T-cell (primary cell): ENCODE results near the gene LRFN4. TPM values are rescaled to one million over a fixed set of nuclear protein-coding genes. Genes with fewer than 3 reads are reported as not detected.

Experiments
- ATAC-seq, 4 experiments: fragments of 200-7000 bp in 3 of 4; fragments of 150-1000 bp in 1 of 4; cut with Tn5 transposase; replicated peaks in 1 of 4; 1 replicate in 3 of 4; 2 replicates in 1 of 4; pipeline ENCODE4 v1.10.0; 2021; ENCODE audit warnings: moderate library complexity in 3 of 4, mild to moderate bottlenecking in 2 of 4, moderate number of reproducible peaks in 1 of 4
- CTCF ChIA-PET, 2 donors: fragments of 300-600 bp; sonication (Branson Sonifier 250); formaldehyde crosslinking; loops; one replicate each; lab custom pipeline; 2022; ENCODE audit warnings: antibody characterized with exemption in 2 of 2; lab: Charles Lee
- POLR2A ChIA-PET, 2 donors: fragments of 300-600 bp; sonication (Branson Sonifier 250); formaldehyde crosslinking; loops; one replicate each; lab custom pipeline; 2022; ENCODE audit warnings: antibody characterized with exemption in 2 of 2; lab: Charles Lee
- DNase-seq, 35 experiments: peaks; one replicate each; pipeline versions ENCODE4 v3.0.0 to v3.0.0-alpha.2; 2013 to 2023
- H3K27ac ChIP-seq: one replicate; pipeline ENCODE4 v1.5.1; 2013; ENCODE audit warnings: low read length
- H3K27me3 ChIP-seq, 2 experiments: replicated peaks in 1 of 2; 1 replicate in 1 of 2; 2 replicates in 1 of 2; pipeline versions ENCODE4 v1.6.1 to v1.7.0; 2013; ENCODE audit warnings: low read length in 1 of 2, mixed read lengths in 1 of 2; ENCODE audit not compliant: control insufficient read depth in 2 of 2, insufficient read depth in 2 of 2; ENCODE audit errors: extremely low read depth in 1 of 2
- H3K36me3 ChIP-seq, 2 donors: 1 replicate in 1 of 2; 2 replicates in 1 of 2; pipeline versions ENCODE4 v1.6.1 to v1.7.0; 2013; ENCODE audit warnings: low read length in 1 of 2; ENCODE audit not compliant: control insufficient read depth in 2 of 2, insufficient read depth in 1 of 2; ENCODE audit errors: extremely low read depth in 1 of 2
- H3K4me1 ChIP-seq, 2 experiments: 1 replicate in 1 of 2; 2 replicates in 1 of 2; pipeline versions ENCODE4 v1.6.1 to v1.7.0; 2013; ENCODE audit warnings: low read length in 2 of 2, mixed read lengths in 1 of 2; ENCODE audit not compliant: insufficient read depth in 2 of 2, control insufficient read depth in 1 of 2; ENCODE audit errors: extremely low read depth in 1 of 2
- H3K4me3 ChIP-seq, 2 donors: 1 replicate in 1 of 2; 2 replicates in 1 of 2; pipeline versions ENCODE4 v1.5.1 to v1.7.0; 2013; ENCODE audit warnings: mild to moderate bottlenecking in 2 of 2, low read length in 1 of 2, moderate library complexity in 1 of 2; ENCODE audit not compliant: control insufficient read depth in 1 of 2; ENCODE audit errors: extremely low read depth in 1 of 2
- H3K9me3 ChIP-seq: 2 replicates; pipeline ENCODE4 v1.7.0; 2013
- H3K27ac Mint-ChIP-seq, 2 donors: one replicate each; pipeline ENCODE4 v1.8.0; 2020 to 2021; ENCODE audit warnings: mild to moderate bottlenecking in 2 of 2, mixed read lengths in 2 of 2
- H3K27me3 Mint-ChIP-seq, 2 donors: one replicate each; pipeline ENCODE4 v1.8.0; 2021 to 2022; ENCODE audit warnings: mixed read lengths in 2 of 2
- H3K36me3 Mint-ChIP-seq: one replicate; pipeline ENCODE4 v1.8.0; 2021; ENCODE audit warnings: mixed read lengths
- H3K4me1 Mint-ChIP-seq, 3 donors: one replicate each; pipeline ENCODE4 v1.8.0; 2020 to 2022; ENCODE audit warnings: mixed read lengths in 3 of 3, mild to moderate bottlenecking in 1 of 3
- H3K4me3 Mint-ChIP-seq, 3 donors: one replicate each; pipeline ENCODE4 v1.8.0; 2020 to 2022; ENCODE audit warnings: mild to moderate bottlenecking in 3 of 3, mixed read lengths in 3 of 3, moderate library complexity in 3 of 3
- H3K9me3 Mint-ChIP-seq, 3 donors: one replicate each; pipeline ENCODE4 v1.8.0; 2020 to 2022; ENCODE audit warnings: mixed read lengths in 3 of 3
- WGBS: methylation state at CpG from one replicate; pipeline ENCODE4 v1.1.5; 2013; ENCODE audit warnings: missing lambda C conversion rate; ENCODE audit not compliant: insufficient coverage; 5-methylcytosine and 5-hydroxymethylcytosine counted together
- total RNA-seq, 35 experiments: library from RNA in 6 of 35; stranded (reverse) in 6 of 35; fragments of 120-200 nt in 1 of 35; gene quantifications; one replicate each; pipeline versions ENCODE4 v1.2.1 to v1.2.4 and lab custom pipeline; 2013 to 2026

Gene LRFN4
- total RNA-seq, 5 donors from 2014 or later (not counting 1 experiment from before 2014, with no cell fraction given) = 1.5 to 12.9 (median 6.7) TPM

- H3K27me3 Mint-ChIP-seq = no peaks in the 10 kb centered on the region
- DNase-seq (no peak), ATAC-seq (no peak)
- Histone ChIP-seq H3K4me3 (no peak overlapping the region), H3K27me3 (peaks cover 0 to 9% of the 10 kb centered on the region in 2 experiments), H3K9me3 (no peaks in the 10 kb centered on the region), H3K4me1 (no peaks in the 10 kb centered on the region), H3K36me3 (no peaks in the 10 kb centered on the region), H3K27ac (no peak overlapping the region)
- 100% methylated on average over 2 of the region's 15 CpGs for WGBS
- no peak overlapping the region for H3K27ac Mint-ChIP-seq
- ChIA-PET POLR2A (interaction anchor here in 1 of 2 donors (0.5 kb wide), 1 partner anchor 216 kb away, joined by 4 read pairs; no protein-coding TSS in a partner anchor), CTCF (no interaction called here)
- no peaks in the 10 kb centered on the region for H3K4me1 Mint-ChIP-seq
- H3K4me3 Mint-ChIP-seq = no peak overlapping the region
- no peaks in the 10 kb centered on the region for H3K36me3 Mint-ChIP-seq
- H3K9me3 Mint-ChIP-seq = no peaks in the 10 kb centered on the region
Measured at GRCh38 chr11:66902486-66903177, 45.8 kb downstream of the LRFN4 start.

GRCh38 chr11:66904055-66904454, 47.2 kb downstream of the LRFN4 start:
- Mint-ChIP-seq H3K4me3 (no peak overlapping the region), H3K36me3 (no peaks in the 10 kb centered on the region), H3K27ac (no peak overlapping the region), H3K27me3 (no peaks in the 10 kb centered on the region), H3K4me1 (no peaks in the 10 kb centered on the region), H3K9me3 (no peaks in the 10 kb centered on the region)
- WGBS = 90% methylated on average over 3 of the region's 3 CpGs
- Histone ChIP-seq H3K4me1 (no peaks in the 10 kb centered on the region), H3K36me3 (no peaks in the 10 kb centered on the region), H3K9me3 (no peaks in the 10 kb centered on the region), H3K27me3 (peaks cover 0 to 9% of the 10 kb centered on the region in 2 experiments), H3K27ac (no peak overlapping the region), H3K4me3 (no peak overlapping the region)
- CTCF ChIA-PET = no interaction called here
- ATAC-seq (no peak), DNase-seq (no peak)
- POLR2A ChIA-PET = no interaction called here

- H3K27ac ChIP-seq = no peak overlapping the region
- no CpG with 5 or more reads among the region's 6 CpGs for WGBS
- CTCF ChIA-PET = no interaction called here
- DNase-seq (no peak), ATAC-seq (no peak)
- Mint-ChIP-seq H3K9me3 (no peaks in the 10 kb centered on the region), H3K27me3 (no peaks in the 10 kb centered on the region), H3K27ac (no peak overlapping the region), H3K36me3 (no peaks in the 10 kb centered on the region), H3K4me3 (no peak overlapping the region), H3K4me1 (no peaks in the 10 kb centered on the region)
- H3K36me3 ChIP-seq = no peaks in the 10 kb centered on the region
- H3K4me1 ChIP-seq = no peaks in the 10 kb centered on the region
- POLR2A ChIA-PET = no interaction called here
- peaks cover 0 to 8% of the 10 kb centered on the region in 2 experiments for H3K27me3 ChIP-seq
- no peak overlapping the region for H3K4me3 ChIP-seq
- no peaks in the 10 kb centered on the region for H3K9me3 ChIP-seq
Measured at GRCh38 chr11:66904561-66904960, 47.7 kb downstream of the LRFN4 start.

- Histone ChIP-seq H3K4me3 (no peak overlapping the region), H3K27ac (no peak overlapping the region), H3K36me3 (no peaks in the 10 kb centered on the region), H3K4me1 (no peaks in the 10 kb centered on the region), H3K27me3 (peaks cover 0 to 8% of the 10 kb centered on the region in 2 experiments), H3K9me3 (no peaks in the 10 kb centered on the region)
- Mint-ChIP-seq H3K4me1 (no peaks in the 10 kb centered on the region), H3K27ac (no peak overlapping the region), H3K36me3 (no peaks in the 10 kb centered on the region), H3K27me3 (no peaks in the 10 kb centered on the region), H3K4me3 (no peak overlapping the region), H3K9me3 (no peaks in the 10 kb centered on the region)
- POLR2A ChIA-PET = no interaction called here
- DNase-seq (no peak), ATAC-seq (no peak)
- 84% methylated on average over 5 of the region's 8 CpGs for WGBS
- CTCF ChIA-PET = no interaction called here
Measured at GRCh38 chr11:66904981-66905521, 48.2 kb downstream of the LRFN4 start.

GRCh38 chr11:66905631-66906030, 48.8 kb downstream of the LRFN4 start:
- Mint-ChIP-seq H3K4me1 (no peaks in the 10 kb centered on the region), H3K4me3 (no peak overlapping the region), H3K36me3 (no peaks in the 10 kb centered on the region), H3K27ac (no peak overlapping the region), H3K27me3 (no peaks in the 10 kb centered on the region), H3K9me3 (no peaks in the 10 kb centered on the region)
- ChIA-PET CTCF (no interaction called here), POLR2A (no interaction called here)
- DNase-seq (no peak), ATAC-seq (no peak)
- H3K4me3 ChIP-seq = no peak overlapping the region
- no peaks in the 10 kb centered on the region for H3K9me3 ChIP-seq
- H3K4me1 ChIP-seq = no peaks in the 10 kb centered on the region
- no CpG with 5 or more reads among the region's 4 CpGs for WGBS
- no peak overlapping the region for H3K27ac ChIP-seq
- peaks cover 0 to 8% of the 10 kb centered on the region in 2 experiments for H3K27me3 ChIP-seq
- H3K36me3 ChIP-seq = no peaks in the 10 kb centered on the region

GRCh38 chr11:66906061-66906733, 49.3 kb downstream of the LRFN4 start:
- H3K4me1 Mint-ChIP-seq = no peaks in the 10 kb centered on the region
- H3K36me3 Mint-ChIP-seq = no peaks in the 10 kb centered on the region
- H3K4me1 ChIP-seq = no peaks in the 10 kb centered on the region
- peaks cover 0 to 8% of the 10 kb centered on the region in 2 experiments for H3K27me3 ChIP-seq
- H3K27ac Mint-ChIP-seq = no peak overlapping the region
- H3K9me3 ChIP-seq = no peaks in the 10 kb centered on the region
- no peak overlapping the region for H3K27ac ChIP-seq
- H3K4me3 Mint-ChIP-seq = no peak overlapping the region
- no peak for ATAC-seq
- CTCF ChIA-PET = no interaction called here
- H3K9me3 Mint-ChIP-seq = no peaks in the 10 kb centered on the region
- no peak overlapping the region for H3K4me3 ChIP-seq
- POLR2A ChIA-PET = no interaction called here
- H3K36me3 ChIP-seq = no peaks in the 10 kb centered on the region
- no peaks in the 10 kb centered on the region for H3K27me3 Mint-ChIP-seq
- 86% methylated on average over 10 of the region's 14 CpGs for WGBS
- no peak for DNase-seq
